GM15510 (cell line): Measurements from ENCODE around the gene ELP5.

Source experiments
- POLR2A ChIP-seq: IDR thresholded peaks from 3 replicates; pipeline ENCODE4 v1.6.1; 2011; ENCODE audit warnings: borderline replicate concordance; ENCODE audit not compliant: insufficient read length; ENCODE audit errors: extremely low read depth

ELP5 gene

DNA sequence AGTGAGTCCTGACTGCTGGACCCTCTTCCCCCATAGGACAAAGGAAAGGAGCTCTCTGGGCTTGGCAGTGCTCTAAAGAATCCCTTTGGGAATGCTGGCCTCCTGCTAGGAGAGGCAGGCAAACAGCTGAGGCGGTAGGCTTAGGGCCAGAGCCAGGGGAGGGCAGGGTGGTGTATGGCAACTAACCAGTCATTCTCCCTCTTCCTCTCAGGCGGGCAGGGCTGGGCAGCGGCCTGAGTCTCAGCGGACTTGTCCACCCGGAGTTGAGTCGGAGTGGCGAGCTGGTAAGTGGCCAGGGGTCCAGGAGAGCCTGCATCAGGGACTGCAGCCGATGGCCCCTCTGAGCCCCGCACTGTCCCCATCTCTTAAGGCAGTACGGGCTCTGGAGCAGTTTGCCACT, 27.9 kb upstream of the ELP5 start:
- no peak for TF ChIP-seq POLR2A

DNA sequence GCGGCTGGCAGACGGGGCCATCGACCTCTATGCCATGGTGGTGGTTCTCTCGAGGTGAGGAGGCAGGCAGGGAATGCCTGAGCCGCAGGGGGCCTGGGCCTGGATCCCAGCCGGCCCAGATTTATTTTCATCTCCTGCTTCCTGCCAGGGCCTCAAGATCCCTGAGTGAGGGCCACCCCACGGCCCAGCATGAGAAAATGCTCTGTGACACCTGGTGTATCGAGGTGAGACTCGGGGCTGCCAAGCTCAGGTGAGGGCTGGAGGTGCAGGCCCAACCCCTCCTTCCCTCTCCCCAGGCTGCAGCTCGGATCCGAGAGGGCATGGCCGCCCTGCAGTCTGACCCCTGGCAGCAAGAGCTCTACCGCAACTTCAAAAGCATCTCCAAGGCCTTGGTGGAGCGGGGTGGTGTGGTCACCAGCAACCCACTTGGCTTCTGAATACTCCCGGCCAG, 27.3 kb upstream of the ELP5 start:
- no peak for TF ChIP-seq POLR2A

DNA sequence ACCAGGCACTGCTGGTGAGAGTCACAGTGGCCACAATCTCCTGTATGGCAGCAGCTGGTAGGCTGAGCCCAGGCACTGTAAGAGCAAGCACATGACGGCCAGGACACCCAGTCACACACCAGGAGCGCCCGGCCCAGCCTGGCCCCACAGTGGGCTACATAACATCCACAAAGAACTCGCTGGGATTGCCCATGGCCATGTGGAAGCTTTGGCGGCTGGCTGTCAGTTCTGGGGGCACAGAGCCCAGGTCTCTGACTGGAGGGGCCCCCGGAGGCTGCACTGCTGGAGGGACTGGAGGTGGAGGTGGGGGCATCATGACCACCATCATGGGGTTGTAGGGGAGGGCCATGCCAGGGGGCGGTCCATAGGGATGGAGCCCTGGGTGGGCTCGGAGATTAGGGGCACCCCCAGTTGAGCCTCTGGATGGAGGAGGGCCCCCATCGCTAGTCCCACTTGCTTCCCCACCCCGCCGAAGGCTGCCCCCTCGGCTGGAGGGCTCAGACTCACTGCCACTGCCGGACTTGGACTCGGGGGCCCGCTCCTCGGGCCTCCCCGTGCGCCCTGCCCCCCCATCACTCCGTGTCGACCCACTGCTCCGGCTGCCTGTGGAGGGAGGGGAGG, 26.2 kb upstream of the ELP5 start:
- no peak for TF ChIP-seq POLR2A

DNA sequence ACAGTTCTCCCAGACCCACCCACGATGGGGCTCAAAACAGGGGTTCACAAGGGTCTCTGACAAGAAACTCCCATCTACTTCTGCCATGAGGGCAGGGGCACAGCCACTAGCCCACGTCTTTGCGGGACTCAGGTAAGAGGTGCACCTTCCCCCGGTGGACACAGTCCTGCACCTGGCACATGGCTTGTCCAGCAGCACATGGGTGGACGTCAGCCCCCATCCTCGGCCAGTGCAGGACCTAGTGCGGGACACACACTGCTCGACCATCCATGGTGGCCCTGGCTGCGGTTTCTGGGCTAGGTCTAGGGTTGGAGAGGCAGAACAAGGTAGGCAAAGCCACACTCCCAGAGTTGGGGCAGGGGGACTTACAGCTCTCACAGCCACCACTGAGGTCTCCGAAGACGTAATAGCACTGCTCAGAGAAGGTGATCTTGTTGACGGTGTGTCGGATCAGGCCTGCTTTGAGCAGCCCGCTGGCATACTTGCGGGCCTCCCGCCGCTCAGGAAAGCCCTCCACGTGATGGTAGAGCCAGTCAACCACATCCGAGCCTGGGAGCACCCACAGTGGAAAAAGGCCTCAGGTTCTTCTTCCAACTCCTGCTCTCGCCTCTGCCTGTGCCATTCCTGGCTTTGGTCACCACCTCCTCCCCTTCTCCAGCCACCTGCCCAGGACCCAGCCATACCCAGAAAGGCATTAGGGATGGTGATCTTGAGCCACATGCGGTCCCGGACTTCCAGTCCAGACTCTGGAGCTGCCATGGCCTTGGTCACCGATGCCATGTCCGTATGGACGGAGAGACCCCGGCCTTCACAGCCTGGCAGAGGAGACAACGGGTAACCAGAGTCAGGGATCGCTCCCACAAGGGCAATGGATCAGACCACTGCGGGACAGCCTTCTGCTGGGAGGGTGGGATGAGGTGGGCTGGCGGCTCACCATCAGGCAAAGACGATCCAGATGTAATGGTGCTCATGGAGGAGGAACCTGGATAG, 25.0 kb upstream of the ELP5 start:
- no peak for TF ChIP-seq POLR2A

DNA sequence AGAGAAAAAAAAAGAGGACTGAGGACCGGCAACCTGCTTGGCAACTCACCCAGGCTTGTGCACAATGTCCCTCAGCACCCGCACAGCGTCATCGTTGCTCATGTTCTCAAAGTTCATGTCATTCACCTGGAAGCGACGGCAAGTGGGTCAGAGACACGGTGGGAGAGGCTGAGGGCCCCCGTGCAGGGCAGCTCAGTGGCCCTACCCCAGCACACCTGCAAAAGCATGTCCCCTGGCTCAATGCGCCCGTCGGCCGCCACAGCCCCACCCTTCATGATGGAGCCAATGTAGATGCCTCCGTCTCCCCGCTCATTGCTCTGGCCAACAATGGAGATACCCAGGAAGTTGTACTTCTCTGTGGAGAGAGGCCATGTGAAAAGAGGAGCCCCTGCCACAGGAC, 23.1 kb upstream of the ELP5 start:
- TF ChIP-seq POLR2A = no peak

DNA sequence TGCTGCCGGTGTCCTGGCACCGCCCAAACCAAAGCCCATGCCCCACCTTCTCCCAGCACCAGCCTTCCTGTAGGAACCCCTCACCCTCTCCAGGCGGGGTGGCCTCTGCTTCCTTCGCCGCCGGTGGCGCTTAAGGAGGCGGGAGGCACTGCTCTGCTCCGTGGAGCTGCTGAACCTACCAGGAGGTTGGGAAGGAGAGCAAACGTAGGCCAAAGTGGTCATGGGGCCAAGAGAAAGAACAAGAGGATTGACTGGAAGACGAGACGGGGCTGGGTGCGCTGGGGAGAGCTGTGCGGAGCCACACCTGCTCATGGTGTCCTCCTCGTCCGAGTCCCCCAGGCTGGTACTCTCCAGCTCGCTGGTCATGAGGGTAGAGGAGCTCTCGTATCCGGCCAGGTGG, 22.5 kb upstream of the ELP5 start:
- TF ChIP-seq POLR2A = no peak

DNA sequence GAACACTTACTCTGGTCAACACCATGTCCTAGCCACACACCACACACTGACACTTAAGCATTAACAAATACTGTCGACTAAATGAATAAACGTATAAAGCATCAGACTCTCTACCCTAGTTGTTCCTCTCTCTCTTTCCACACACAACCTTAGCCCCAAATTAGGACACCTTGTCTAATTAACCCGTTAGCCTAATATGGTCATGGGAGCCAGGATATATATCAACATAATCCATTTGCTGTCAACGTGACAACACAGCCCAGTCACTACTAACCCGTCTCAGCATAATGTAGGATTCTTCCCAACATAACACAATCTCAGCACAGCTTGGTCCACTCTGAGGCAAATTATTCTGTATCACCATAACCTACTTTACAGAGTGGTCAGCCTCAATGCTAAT, 19.9 kb upstream of the ELP5 start:
- no peak for TF ChIP-seq POLR2A

DNA sequence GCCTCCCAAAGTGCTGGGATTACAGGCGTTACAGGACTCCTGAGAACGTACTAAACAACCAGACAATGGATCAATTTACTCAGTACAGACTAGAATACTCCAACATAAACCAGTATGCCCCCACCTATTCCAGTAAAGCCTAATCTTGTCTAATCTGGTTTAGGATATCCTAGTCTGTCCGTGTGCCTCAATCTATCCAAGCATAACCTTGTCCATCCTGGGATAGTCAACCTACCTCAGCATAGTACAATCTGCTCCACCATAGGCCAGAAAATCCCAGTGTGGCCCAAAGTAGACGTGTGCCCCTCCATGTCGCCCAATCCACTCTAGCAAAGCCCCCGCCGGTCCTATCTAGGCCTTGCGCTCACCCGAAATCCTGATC, 18.3 kb upstream of the ELP5 start:
- TF ChIP-seq POLR2A = no peak

DNA sequence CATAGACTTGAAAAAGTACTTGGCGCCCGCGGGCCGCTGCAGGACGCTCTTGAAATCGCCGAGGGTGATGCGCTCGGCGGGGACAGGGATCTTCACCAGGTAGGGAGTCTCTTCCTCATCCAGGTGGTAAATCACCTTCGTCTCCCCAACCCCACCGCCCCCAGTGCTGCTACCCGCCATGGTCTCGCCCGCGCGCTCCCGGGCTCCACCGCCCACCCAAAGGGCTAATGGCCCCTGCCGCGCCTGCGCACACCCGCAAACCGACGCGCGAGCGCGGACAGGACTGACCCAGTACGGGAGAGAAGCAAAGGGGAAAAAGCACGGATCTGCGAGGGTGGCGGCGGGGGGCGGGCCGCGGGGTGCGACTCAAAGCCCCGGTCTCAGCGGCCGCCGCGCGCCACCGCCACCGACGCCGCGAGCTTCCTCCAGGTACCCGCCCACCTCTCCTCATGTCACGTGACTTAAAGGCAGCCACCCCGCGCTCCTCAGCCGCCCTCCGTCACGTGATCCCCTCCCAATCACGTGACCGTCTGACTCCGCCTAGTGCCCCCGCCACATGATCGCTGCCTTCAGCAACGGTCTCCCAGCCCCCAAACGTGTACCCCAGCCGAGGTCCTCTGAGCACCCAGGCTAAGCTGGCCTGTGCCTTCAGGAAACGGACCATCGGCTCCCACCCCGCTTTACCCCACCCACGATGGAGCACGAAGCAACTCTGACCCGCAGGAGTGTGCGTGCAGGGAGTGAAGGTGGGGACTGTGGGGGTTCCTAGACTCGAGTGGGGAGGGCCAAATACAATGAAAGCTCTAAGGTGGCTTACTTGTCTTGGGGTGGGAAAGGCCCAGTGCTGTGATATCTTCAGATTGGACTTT, 17.7 kb upstream of the ELP5 start, which contains the start of gene DVL2:
DVL2 (minus strand) TSS at position 435 of the 869 bp plus-strand sequence; CDS start at position 180, 255 bp downstream.
- peak; percentile 78 for TF ChIP-seq POLR2A

DNA sequence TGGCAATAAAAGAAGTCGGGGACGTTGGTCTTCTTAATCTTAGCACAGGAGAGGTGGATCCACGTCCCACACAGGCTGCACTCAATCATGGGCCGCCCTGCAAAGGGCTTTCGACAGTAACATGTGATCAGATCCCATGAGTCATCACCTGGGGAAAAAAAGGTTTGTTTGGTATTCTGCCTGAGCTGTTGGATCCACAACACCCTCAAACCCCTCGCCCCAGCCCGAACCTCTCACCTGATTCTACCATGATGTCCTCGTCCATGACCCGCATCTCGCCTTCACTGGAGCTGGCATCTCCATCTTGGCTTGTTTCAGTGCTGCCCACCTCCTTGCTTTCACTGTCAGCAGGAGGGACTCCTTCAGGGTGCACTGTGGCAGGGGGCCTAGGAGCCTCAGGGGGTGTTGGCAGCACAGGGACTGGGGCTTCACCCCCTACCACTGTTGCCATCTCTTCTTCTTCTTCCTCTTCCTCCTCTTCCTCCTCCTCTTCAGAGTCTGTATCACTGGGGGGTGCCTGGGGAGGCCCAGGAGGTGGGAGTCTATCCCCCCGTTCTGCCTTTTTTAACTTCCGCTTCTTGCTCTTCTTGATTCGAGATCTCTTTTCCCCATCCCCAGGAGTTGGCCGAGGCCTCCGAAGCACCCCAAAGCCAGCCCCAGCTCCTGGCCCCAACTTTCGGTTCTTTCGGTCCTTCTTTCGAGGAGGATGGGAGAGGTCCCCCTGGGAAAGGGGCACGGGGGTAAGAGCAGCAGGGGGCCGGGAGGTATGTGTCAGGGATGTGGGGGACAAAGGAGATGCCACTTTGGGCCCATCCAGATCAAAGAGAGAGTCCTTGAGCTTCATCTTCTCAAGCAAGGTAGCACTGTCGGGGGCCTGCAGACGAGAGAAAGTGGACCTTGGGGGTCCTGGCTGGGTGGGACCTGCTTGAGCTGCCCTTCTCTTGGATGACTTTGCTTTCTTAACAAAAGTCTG, 16.0 kb upstream of the ELP5 start:
- TF ChIP-seq POLR2A = no peak

DNA sequence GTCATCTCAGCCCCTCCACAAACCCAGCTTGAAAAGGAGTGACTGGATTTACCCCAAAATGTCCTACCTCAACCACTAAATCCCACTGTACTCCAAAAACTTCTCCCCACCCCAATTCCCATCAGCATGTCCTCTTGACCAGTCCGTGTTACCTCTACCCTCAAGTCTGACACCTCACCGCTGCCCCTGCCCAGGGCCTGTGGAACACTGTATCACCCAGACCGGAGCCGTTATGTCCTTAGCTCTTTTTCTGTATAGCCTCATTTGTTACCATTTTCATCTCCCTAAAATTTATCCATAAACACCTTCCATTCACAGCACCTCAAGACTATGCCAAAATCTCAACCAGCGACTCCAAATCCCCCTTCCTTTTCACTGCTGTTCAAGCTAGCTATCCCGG, 15.2 kb upstream of the ELP5 start:
- no peak for TF ChIP-seq POLR2A

DNA sequence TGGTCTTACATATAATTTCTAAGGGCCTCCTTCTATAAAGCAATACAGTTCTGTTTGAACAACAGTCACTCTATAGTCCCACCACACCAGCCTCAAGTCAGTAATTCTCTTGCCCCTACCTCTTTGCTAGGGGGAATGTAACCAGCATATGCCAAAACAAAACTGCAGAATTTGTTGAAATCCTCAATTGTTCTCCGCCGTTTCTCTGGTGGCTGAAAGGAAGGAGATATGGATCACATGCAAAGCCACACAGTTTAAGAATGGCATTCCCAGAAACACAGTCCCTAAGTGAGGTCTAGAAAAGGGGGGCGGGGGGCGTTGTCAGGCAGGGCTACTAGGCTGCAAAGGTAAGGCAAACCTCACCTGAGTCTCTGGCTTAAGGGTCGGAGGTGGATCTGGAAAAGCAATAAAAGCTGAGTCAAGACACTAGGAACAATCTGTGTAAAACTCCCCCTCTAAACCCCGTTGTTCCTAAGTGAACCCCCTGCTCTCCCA, 14.7 kb upstream of the ELP5 start:
- no peak for TF ChIP-seq POLR2A

DNA sequence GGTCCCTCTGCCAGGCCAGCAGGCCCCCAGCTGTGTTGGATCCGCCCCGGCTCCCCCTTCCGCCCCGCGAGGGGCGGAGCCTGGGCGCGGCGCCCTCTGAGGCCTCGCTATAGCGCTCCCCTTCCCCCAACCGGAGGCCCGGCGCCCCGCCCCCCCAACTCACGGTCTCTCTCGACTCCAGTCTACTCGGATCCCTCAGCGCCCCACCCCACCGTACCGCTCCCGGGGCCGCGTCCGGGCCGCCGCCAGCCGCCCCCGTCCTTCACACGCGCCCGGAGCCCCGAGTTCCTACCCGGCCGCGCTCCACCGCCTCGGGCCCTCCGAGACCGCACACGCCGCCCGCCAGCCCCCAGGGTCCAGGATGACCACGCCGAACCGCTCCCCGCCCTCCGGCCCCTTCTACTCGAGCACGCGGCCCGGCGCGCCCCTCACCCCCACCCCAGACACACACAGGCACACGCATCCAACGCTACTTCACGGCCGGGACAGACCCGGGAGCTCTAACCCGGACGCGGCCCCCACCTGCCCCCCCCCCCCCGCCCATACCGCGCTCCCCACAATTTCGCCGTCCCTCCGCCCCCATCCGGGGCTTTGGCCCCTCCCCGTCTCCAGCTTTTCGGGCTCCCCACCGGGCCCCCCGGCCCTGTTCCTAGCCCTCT, 14.1 kb upstream of the ELP5 start:
- peak; percentile 57 for TF ChIP-seq POLR2A
